ENCODE data around the gene EFHD2.

The EFHD2 gene

DNA sequence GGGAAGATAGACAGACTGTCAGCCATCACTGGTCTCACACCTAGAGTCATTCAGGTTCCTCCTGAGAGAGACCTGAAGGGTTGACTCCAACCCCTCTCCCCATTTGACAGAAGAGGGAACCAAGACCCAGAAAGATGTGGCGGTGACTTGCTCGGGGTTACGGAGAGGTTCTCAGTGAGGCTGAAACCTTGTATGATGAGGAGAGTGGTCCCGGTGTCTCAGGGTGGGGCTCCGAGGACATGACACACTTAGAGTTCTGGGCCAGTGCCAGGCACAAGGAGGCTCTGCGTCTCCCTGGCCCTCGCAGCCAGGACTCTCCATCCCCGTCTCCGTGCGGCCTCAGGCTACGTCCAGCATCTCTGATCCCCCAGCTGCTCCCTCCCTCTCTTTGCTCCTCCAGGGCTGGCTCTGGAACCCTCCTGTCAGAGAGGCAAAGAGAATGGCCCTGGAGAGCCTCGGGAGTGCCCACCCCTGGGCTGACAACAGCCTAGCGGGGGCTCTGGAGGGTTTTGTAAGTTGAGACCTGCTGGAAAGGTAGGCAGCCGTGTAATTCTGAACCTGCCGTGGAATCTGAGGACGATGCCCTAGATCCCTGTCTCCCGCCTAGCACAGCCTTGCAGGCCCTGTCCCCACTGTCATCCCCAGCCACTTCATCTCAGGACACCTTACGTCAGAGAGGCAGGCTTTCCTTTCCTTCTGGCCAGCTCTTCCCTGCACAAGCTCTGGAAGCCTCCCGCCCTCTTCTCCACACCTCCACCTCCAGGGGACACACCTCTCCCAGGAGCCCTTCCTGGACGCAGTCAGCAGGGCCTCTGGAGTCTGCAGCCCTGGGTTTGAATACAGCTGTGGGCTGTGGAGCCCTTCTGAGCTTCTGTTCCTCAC is 4.1 kb downstream of the EFHD2 start:
- Mint-ChIP-seq H3K36me3 (peaks cover 4% of the 10 kb centered on the region), H3K27ac (no peak overlapping the region), H3K4me3 (no peak overlapping the region), H3K9me3 (ENCODE audit: low read depth) (no peaks in the 10 kb centered on the region), H3K4me1 (ENCODE audit: low read depth) (peaks cover 66% of the 10 kb centered on the region), H3K27me3 (no peaks in the 10 kb centered on the region)

DNA sequence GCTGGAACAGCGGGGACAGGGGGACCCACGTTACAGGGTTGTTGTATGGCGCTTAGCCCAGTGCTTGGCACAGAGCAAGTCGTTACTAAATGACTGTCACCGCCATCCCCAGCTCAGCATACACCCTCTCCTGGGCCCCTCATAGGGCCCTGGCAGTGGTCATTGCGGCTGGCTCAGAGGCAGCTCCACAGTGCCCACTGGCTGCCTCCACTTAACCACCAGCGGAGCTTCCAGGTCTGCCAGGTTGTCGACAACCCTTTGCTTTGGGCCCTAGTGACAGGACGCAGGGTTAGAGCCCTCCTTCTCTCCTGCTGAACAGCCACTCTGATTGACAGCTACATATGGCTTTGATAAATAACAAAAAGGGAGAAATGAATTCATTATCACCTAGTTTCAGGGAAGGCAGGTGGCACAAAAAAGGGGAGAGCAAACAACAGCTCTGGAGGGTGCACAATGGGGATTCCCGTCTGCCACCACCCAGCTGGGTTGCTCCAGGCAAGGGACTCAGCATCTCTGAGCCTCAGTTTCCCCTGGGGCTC is 4.8 kb downstream of the EFHD2 start:
- H3K27me3 Mint-ChIP-seq = no peaks in the 10 kb centered on the region
- no peak overlapping the region for H3K27ac Mint-ChIP-seq
- H3K4me3 Mint-ChIP-seq = no peak overlapping the region
- H3K36me3 Mint-ChIP-seq = peaks cover 4% of the 10 kb centered on the region
- H3K4me1 Mint-ChIP-seq (ENCODE audit: low read depth) = peaks cover 61% of the 10 kb centered on the region
- H3K9me3 Mint-ChIP-seq (ENCODE audit: low read depth) = no peaks in the 10 kb centered on the region

DNA sequence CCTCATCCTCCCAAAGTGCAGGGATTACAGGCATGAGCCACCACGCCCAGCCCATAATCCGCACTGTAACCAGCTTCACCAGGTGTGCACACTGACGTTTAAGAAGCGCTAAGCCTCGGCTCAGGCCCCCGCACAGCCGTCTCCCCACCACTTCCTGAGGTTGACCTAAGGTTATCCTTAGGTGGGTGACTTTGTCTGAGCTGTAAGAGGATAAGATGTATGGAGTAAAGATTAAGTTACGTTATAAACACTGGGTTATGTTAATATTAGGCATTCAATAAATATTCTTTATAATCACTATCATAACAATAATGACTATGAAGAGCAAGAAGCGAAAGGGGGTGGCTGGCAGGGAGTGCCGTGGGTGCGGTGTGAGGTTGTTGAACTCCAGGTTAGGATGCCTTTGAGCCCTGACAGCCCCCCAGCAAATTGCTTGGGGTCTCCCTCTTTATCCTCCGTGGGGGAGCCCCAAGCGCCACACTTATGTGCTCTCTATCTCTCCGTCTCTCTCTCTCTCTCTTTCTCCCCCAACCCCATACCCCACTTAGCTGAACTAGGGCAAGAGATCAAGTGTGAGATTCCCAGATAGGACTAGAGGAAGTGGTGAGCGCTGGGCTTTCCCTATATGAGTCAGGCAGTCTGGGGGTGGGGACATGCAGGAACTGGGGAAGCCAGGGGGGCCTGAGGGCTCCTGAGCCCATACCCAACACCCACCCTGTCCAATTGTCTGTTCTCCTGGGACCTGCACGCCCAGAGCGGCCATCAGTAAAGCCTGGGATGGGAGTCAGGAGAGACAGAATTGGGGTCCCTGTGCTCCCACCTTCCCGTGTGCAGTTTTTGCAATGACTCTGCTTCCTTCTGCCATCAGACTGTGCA is 7.6 kb downstream of the EFHD2 start:
- no peaks in the 10 kb centered on the region for H3K27me3 Mint-ChIP-seq
- no peaks in the 10 kb centered on the region for H3K9me3 Mint-ChIP-seq (ENCODE audit: low read depth)
- H3K4me3 Mint-ChIP-seq = peak overlapping the region; percentile 76
- H3K4me1 Mint-ChIP-seq (ENCODE audit: low read depth) = peaks cover 56% of the 10 kb centered on the region
- peak overlapping the region; percentile 79 for H3K27ac Mint-ChIP-seq
- peaks cover 7% of the 10 kb centered on the region for H3K36me3 Mint-ChIP-seq

DNA sequence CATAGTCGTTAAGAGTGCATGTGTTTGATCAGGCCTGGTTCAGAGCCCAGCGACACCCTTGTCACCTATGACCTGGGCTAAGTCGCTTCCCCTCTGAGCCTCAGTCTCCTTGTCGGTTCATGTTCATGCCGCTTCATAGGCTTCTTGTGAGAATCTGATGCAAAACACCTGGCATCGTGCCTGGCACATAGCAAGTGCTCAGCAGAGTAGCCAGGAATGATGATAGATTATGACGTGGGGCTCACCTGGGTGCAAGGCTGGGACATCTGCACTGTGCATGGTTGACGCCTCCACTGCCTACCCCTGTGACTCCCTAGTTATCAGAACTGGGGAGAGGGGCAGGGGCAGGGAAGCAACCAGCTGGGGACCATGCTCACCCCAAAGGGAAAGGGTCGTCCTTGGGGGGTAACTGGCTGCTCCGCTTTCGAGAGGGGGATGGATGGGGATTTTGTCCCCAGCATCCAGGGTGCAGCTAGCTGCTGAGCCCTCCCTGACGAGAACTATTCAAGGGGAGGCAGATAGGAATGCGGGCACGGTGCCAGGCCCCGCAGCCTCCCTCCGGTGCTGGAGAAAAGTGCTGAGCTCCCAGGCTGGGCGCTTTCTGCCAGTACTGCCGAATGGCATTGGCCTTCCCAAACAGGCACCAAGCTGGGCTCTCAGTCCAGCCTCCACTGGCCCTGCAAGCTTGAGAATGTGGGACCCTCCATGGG is 9.3 kb downstream of the EFHD2 start:
- Mint-ChIP-seq H3K27ac (no peak overlapping the region), H3K36me3 (peaks cover 7% of the 10 kb centered on the region), H3K27me3 (no peaks in the 10 kb centered on the region), H3K4me3 (peak overlapping the region; percentile 22), H3K9me3 (ENCODE audit: low read depth) (no peaks in the 10 kb centered on the region), H3K4me1 (ENCODE audit: low read depth) (peaks cover 48% of the 10 kb centered on the region)

DNA sequence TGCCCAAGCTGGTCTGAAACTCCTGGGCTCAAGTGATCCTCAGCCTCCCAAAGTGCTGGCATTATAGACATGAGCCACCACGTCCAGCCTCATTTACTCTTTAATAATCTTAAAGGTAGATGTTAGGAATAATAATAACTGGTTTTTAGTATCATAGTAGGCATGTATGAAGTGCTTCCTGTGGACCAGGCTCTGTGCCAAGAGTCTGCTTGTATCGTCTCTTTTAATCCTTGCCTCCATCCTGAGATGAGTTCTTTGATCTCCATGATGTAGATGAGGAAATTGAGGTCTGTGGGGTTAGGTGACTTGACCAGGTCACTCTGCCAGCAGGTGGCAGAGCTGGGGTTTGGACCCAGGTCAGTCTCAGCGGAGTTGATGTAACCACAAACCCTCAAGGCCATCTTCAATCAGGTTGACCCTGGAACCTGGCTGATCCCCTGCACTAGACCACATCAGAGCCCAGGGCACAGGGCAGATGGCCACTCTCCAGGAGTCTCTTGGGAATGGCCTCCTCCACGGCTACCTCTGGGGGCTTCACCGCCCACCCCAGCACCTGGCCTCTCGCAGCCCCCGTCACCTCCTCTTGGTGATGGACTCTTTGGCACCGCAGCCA is 11.3 kb downstream of the EFHD2 start:
- Mint-ChIP-seq H3K4me3 (no peak overlapping the region), H3K36me3 (peaks cover 2% of the 10 kb centered on the region), H3K4me1 (ENCODE audit: low read depth) (peaks cover 32% of the 10 kb centered on the region), H3K9me3 (ENCODE audit: low read depth) (no peaks in the 10 kb centered on the region), H3K27ac (no peak overlapping the region), H3K27me3 (no peaks in the 10 kb centered on the region)

DNA sequence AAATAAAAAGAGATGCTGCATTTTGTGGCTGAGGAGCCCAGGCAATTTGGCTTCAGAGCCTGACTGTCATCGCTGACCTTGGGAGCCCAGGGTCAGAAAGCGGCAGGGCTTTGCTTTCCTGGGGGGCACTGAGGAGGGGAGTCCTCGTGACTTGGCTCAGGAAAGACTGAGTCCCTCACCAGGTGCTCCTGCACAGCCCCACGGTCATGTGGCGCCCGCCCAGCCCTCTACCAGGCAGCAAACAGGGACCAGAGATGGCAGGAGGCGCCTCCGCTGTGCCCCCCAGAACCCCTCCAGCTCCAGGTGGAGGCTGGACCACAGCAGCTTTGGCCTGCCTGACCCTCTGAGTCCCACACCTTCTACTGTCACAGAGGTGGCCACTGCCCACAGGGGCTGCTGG is 13.2 kb downstream of the EFHD2 start:
- H3K4me3 Mint-ChIP-seq = no peak overlapping the region
- peaks cover 12% of the 10 kb centered on the region for H3K4me1 Mint-ChIP-seq (ENCODE audit: low read depth)
- no peaks in the 10 kb centered on the region for H3K9me3 Mint-ChIP-seq (ENCODE audit: low read depth)
- no peak overlapping the region for H3K27ac Mint-ChIP-seq
- H3K36me3 Mint-ChIP-seq = peaks cover 2% of the 10 kb centered on the region
- no peaks in the 10 kb centered on the region for H3K27me3 Mint-ChIP-seq

DNA sequence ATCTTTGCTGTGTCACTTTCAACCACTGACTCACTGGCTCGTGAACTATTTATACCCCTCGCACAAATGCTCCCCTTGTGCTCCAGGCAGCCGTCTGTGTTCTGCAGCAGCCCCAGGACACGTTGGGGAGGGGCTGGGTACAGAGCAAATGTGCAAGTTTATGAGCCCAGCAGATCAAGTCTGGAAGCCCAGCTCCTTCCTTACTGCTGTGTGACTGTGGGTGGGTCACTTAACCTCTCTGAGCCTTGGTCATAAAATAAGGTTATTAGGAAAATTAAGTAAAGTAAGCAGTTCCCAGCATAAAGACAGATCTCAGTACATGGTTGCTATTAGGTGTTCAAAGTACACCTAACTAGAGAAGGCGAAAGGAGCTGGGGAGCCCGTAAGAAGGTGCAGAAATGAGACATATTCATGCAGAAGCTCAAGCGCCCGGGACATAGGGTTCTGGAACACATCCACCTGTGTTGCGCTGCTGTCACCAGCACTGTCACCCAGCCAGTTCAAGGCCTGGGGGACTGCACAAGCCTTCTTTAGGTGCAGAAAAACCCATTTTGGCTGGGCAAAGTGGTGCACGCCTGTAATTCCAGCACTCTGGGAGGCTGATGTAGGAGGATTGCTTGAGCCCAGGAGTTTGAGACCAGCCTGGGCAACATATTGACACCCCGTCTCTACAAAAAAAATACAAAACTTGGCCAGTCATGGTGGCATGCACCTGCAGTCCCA is 13.8 kb downstream of the EFHD2 start:
- Mint-ChIP-seq H3K4me1 (ENCODE audit: low read depth) (peaks cover 9% of the 10 kb centered on the region), H3K27me3 (no peaks in the 10 kb centered on the region), H3K27ac (no peak overlapping the region), H3K36me3 (peaks cover 2% of the 10 kb centered on the region), H3K4me3 (no peak overlapping the region), H3K9me3 (ENCODE audit: low read depth) (no peaks in the 10 kb centered on the region)

DNA sequence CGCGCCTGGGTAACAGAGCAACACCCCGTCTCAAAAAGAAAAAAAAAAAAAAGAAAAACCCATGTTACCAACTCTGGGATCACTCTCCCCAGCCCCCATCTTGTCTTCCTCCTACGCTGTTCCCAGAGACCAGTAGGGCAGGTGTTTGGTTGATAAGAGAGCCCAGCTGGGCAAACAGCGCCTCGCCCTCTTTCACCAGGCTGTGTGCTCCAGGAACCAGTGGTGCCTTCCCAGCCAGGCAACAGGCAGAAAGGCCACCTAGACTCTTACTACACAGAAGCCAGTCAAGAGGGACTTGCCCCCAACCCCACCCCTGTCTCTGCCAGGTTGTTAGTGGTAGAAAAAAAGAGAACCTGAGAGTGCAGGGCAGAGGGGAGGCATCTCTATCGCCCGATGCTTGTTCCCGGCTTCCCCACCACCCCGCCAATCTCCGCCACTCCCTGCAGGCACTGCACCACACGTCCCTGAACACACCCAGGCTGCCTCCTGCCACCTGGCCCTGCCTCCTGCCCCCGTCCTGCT is 14.5 kb downstream of the EFHD2 start:
- Mint-ChIP-seq H3K4me3 (no peak overlapping the region), H3K4me1 (ENCODE audit: low read depth) (peaks cover 6% of the 10 kb centered on the region), H3K27me3 (no peaks in the 10 kb centered on the region), H3K27ac (no peak overlapping the region), H3K9me3 (ENCODE audit: low read depth) (no peaks in the 10 kb centered on the region), H3K36me3 (peaks cover 2% of the 10 kb centered on the region)

GRCh38 chr1:15424981-15425380 is 15.3 kb downstream of the EFHD2 start:
- H3K9me3 Mint-ChIP-seq (ENCODE audit: low read depth) = no peaks in the 10 kb centered on the region
- no peaks in the 10 kb centered on the region for H3K27me3 Mint-ChIP-seq
- H3K36me3 Mint-ChIP-seq = peaks cover 2% of the 10 kb centered on the region
- peaks cover 4% of the 10 kb centered on the region for H3K4me1 Mint-ChIP-seq (ENCODE audit: low read depth)
- no peak overlapping the region for H3K4me3 Mint-ChIP-seq
- peak overlapping the region; percentile 41 for H3K27ac Mint-ChIP-seq

DNA sequence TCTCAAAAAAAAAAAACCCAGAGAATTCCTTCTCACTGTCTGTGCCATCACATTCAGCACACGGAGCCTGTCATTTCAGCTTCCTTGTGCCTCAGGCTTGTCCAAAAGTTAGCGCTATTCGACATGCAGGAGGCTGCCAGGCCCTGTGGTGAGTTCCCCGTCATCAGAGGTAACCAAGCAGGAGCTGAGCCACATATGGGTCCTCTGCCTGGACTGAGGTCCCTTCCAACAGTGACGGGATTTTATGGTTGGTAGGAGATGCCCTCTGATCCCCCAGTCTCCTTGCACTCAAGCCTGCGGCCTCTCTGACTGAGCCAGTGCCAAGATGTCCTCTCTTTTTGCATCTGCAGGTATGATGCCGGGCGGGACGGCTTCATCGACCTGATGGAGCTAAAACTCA is 15.8 kb downstream of the EFHD2 start:
- Mint-ChIP-seq H3K27me3 (no peaks in the 10 kb centered on the region), H3K4me3 (no peak overlapping the region), H3K27ac (no peak overlapping the region), H3K4me1 (ENCODE audit: low read depth) (peaks cover 1% of the 10 kb centered on the region), H3K36me3 (no peaks in the 10 kb centered on the region), H3K9me3 (ENCODE audit: low read depth) (no peaks in the 10 kb centered on the region)

DNA sequence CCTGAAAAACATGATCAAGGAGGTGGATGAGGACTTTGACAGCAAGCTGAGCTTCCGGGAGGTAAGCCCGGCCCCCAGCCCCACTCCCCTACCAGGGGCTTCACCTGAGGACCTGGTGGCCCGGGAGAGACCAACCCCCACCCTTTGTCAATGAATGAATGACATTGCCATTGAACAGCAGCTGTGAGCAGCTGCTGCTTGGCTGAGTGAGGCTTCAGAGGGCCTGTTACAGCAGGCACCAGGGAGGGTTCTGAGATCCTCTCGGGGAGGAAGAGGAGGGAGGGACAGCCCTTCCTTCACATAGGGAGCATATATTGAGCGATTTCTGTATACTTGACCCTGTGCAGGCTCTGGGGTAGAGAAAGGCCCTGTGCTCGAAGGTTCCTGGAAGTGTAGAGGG is 16.3 kb downstream of the EFHD2 start:
- Mint-ChIP-seq H3K4me1 (ENCODE audit: low read depth) (peaks cover 1% of the 10 kb centered on the region), H3K4me3 (no peak overlapping the region), H3K27ac (no peak overlapping the region), H3K9me3 (ENCODE audit: low read depth) (no peaks in the 10 kb centered on the region), H3K36me3 (no peaks in the 10 kb centered on the region), H3K27me3 (no peaks in the 10 kb centered on the region)

DNA sequence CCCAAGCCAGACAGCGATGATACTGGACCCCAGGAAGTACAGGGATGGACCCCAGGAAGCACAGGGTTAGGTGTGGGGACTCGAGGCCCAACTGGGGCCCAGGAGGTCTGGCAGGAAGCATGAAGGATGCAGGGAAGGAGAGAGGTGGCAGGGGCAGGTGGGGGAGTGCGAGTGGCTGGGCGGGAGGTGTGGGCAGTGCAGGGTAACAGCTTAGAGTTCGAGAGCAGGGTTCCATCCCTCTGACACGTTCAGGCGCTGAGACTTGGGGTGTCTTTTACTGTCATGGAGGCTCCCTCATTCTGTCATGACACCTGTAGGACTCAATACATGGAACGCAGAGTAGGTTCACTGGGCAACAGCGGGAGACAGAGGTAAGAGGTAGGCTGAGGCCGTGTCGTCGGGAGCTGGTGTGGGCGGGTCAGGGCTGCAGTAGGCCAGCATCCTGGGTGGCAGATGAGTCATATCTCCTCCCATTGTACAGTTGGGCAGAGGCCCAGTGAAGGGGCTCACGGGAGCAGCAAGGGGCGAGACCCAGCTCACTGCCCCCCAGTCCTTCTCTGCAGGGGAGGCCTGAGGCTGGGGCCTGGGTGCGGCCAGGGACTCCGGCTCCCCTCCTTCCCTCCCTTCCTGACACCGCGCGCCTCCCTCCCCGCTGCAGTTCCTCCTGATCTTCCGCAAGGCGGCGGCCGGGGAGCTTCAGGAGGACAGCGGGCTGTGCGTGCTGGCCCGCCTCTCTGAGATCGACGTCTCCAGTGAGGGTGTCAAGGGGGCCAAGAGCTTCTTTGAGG is 17.0 kb downstream of the EFHD2 start:
- H3K4me1 Mint-ChIP-seq (ENCODE audit: low read depth) = peaks cover 1% of the 10 kb centered on the region
- no peak overlapping the region for H3K27ac Mint-ChIP-seq
- no peaks in the 10 kb centered on the region for H3K36me3 Mint-ChIP-seq
- H3K9me3 Mint-ChIP-seq (ENCODE audit: low read depth) = no peaks in the 10 kb centered on the region
- H3K27me3 Mint-ChIP-seq = no peaks in the 10 kb centered on the region
- H3K4me3 Mint-ChIP-seq = no peak overlapping the region

DNA sequence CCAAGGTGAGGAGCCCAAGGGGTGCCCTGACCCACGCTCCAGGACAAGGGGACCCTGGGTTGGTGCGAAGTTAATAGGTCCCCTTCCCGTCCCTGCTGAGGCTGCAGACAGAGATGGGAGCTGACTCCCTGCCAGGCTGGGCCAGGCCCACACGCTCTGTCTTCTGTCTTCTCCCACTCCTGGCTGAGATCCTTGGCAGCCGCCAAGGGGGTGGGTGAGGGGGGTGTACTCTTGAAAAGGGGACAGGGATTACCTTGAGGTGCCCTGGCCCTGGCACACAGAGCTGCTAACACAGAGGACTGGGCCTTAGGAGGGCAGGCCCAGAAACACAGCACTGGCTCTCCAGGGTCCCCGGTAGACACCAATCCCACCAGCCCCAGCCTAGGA is 17.6 kb downstream of the EFHD2 start:
- Mint-ChIP-seq H3K36me3 (no peaks in the 10 kb centered on the region), H3K9me3 (ENCODE audit: low read depth) (no peaks in the 10 kb centered on the region), H3K27me3 (no peaks in the 10 kb centered on the region), H3K4me3 (no peak overlapping the region), H3K27ac (no peak overlapping the region), H3K4me1 (ENCODE audit: low read depth) (peaks cover 1% of the 10 kb centered on the region)
